HepG2 (cell line): Measurements from ENCODE around the gene OST4. TPM values are rescaled to one million over a fixed set of nuclear protein-coding genes. Genes with fewer than 3 reads are reported as not detected.

Experiments used
- ATF2 ChIP-seq: sonication (generic); formaldehyde crosslinking; IDR thresholded peaks from 2 replicates; pipeline ENCODE4 v1.4.0; 2020; ENCODE audit warnings: missing genetic modification reagents
- DZIP1 ChIP-seq: sonication (generic); formaldehyde crosslinking; IDR thresholded peaks from 2 replicates; pipeline ENCODE4 v1.5.0; 2020; ENCODE audit warnings: mild to moderate bottlenecking, missing genetic modification reagents
- NCOR1 ChIP-seq: fragments of 200-600 bp; sonication (generic); IDR thresholded peaks from 2 replicates; pipeline ENCODE4 v1.7.0; 2017; ENCODE audit warnings: antibody characterized with exemption, low read length, borderline replicate concordance
- NFATC3 ChIP-seq: sonication (generic); formaldehyde crosslinking; IDR thresholded peaks from 2 replicates; pipeline ENCODE4 v1.5.1; 2020; ENCODE audit warnings: mild to moderate bottlenecking, missing genetic modification reagents
- NPAS2 ChIP-seq: sonication (generic); formaldehyde crosslinking; IDR thresholded peaks from 2 replicates; pipeline ENCODE4 v1.8.0; 2022; ENCODE audit warnings: mild to moderate bottlenecking, missing genetic modification reagents, borderline replicate concordance
- SIX1 ChIP-seq: sonication (generic); formaldehyde crosslinking; IDR thresholded peaks from 2 replicates; pipeline ENCODE4 v1.4.0; 2020; ENCODE audit warnings: missing genetic modification reagents, borderline replicate concordance
- TMF1 ChIP-seq: sonication (generic); formaldehyde crosslinking; IDR thresholded peaks from 2 replicates; pipeline ENCODE4 v1.8.1; 2022; ENCODE audit warnings: low read depth, missing genetic modification reagents
- ZNF292 ChIP-seq: sonication (generic); formaldehyde crosslinking; IDR thresholded peaks from 2 replicates; pipeline ENCODE4 v1.8.1; 2022; ENCODE audit warnings: mild to moderate bottlenecking, low read depth, missing genetic modification reagents, borderline replicate concordance
- ZNF335 ChIP-seq: sonication (generic); formaldehyde crosslinking; IDR thresholded peaks from 2 replicates; pipeline ENCODE4 v1.4.0; 2020; ENCODE audit warnings: missing genetic modification reagents
- ZNF407 ChIP-seq: sonication (generic); formaldehyde crosslinking; IDR thresholded peaks from one replicate; pipeline ENCODE4 v1.5.1; 2020; ENCODE audit warnings: mild to moderate bottlenecking, missing genetic modification reagents; ENCODE audit errors: not compliant biosample characterization
- ZNF670 ChIP-seq: sonication (generic); formaldehyde crosslinking; IDR thresholded peaks from 2 replicates; pipeline ENCODE4 v1.8.0; 2022; ENCODE audit warnings: mild to moderate bottlenecking, missing genetic modification reagents, borderline replicate concordance
- ZNF75D ChIP-seq: sonication (generic); formaldehyde crosslinking; IDR thresholded peaks from 2 replicates; pipeline ENCODE4 v1.8.1; 2023; ENCODE audit warnings: missing genetic modification reagents, mild to moderate bottlenecking, borderline replicate concordance
- ZNF839 ChIP-seq: sonication (generic); formaldehyde crosslinking; IDR thresholded peaks from 2 replicates; pipeline ENCODE4 v1.4.0; 2020; ENCODE audit warnings: missing genetic modification reagents, mild to moderate bottlenecking, borderline replicate concordance
- polyA plus RNA-seq, 8 experiments: library from polyadenylated mRNA; depleted of rRNA in 3 of 8; stranded (reverse) in 7 of 8; unstranded in 1 of 8; fragments of >200 nt; fragmentation: Illumina TruSeq in 4 of 8; extraction: Trizol in 4 of 8; gene quantifications; 2 replicates each; pipeline versions ENCODE4 v1.2.1 to v1.2.3, GENCODE V29; 2011 to 2016; ENCODE audit warnings: low read depth in 4 of 8, missing spikeins in 1 of 8, mixed read lengths in 1 of 8; ENCODE audit not compliant: insufficient read depth in 1 of 8
- total RNA-seq, 5 experiments: library from RNA; depleted of rRNA; stranded (reverse); fragments of >200 nt; fragmentation: Illumina TruSeq; extraction: Trizol; gene quantifications; 2 replicates each; pipeline ENCODE4 v1.2.3, GENCODE V29; 2016; ENCODE audit warnings: low read depth in 1 of 5
- TF ChIP-seq, protein P1 (sequence below): sonication (generic); formaldehyde crosslinking; IDR thresholded peaks from 2 replicates; pipeline ENCODE4 v1.9.0; 2022; ENCODE audit warnings: missing genetic modification reagents, mild to moderate bottlenecking, borderline replicate concordance

OST4 gene
- total and polyA plus RNA-seq, 2 of the 13 experiments (the other 11 are each of a cell fraction or from before 2014, with no cell fraction given) = 498 to 584 TPM

DNA sequence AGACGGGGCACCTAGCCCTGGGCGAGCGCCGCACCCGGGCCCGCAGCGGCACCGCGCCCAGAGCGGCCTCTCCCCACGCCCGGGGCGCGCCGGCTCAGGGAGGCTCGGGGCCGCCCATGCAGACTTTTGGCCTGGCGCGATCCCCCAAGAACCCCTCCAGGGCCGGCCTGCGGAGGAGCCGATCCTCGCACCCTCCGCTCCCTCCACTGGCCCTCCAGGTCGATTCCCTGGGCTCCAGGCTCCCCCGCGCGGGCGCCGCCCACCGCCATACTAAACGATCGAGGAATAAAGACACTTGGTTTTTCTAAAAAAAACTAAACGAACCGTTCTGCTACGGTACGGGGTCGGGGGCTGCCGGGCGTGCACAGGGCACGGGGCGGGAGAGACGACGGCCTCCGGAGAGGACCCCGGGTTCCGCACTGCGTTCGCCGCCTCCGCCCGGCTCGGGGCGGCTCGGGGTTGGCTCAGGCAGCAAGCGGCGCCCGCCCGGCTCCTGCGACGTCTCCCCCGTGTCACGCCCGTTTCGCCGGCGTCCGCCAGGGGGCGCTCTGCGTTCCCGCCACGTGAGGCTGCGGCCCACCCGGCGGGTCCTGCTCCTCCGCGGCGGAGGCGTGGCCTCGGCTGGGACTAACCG is 14.8 kb upstream of the OST4 start (continued):
- no peak; the same call in none of the 2 replicates for TF ChIP-seq TMF1
- TF ChIP-seq NCOR1 = no peak
- peak; percentile 31; the same call in 1 of the 2 replicates for TF ChIP-seq ZNF670 (CRISPR knock-in tag)
- peak; percentile 59 for TF ChIP-seq DZIP1
- TF ChIP-seq ZNF839 (CRISPR knock-in tag) = no peak
- no peak for TF ChIP-seq NFATC3
- no peak for TF ChIP-seq ZNF292 (CRISPR knock-in tag)
- peak; percentile 54; the same call in 1 of the 2 replicates for TF ChIP-seq ATF2
- peak; percentile 61; the same call in 1 of the 2 replicates for TF ChIP-seq ZNF335 (CRISPR knock-in tag)
- TF ChIP-seq ZNF407 (CRISPR knock-in tag) = no peak
- TF ChIP-seq, protein P1, sequence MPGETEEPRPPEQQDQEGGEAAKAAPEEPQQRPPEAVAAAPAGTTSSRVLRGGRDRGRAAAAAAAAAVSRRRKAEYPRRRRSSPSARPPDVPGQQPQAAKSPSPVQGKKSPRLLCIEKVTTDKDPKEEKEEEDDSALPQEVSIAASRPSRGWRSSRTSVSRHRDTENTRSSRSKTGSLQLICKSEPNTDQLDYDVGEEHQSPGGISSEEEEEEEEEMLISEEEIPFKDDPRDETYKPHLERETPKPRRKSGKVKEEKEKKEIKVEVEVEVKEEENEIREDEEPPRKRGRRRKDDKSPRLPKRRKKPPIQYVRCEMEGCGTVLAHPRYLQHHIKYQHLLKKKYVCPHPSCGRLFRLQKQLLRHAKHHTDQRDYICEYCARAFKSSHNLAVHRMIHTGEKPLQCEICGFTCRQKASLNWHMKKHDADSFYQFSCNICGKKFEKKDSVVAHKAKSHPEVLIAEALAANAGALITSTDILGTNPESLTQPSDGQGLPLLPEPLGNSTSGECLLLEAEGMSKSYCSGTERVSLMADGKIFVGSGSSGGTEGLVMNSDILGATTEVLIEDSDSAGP (CRISPR knock-in tag) = no peak; the same call in 1 of the 2 replicates
- TF ChIP-seq NPAS2 = no peak
- no peak for TF ChIP-seq SIX1 (CRISPR knock-in tag)
- TF ChIP-seq ZNF75D (CRISPR knock-in tag) = no peak
